CD4-positive, alpha-beta T cell treated with Interleukin-15 for 4 hours (primary cell): Measurements from ENCODE around the gene CWC22.
"Not testable (repeated sequence)": the region's sequence is repeated elsewhere in the genome, so short reads cannot be mapped to it uniquely, and the experiment has no call there.

Experiments
- DNase-seq: peaks from one replicate; pipeline ENCODE4 v3.0.0-alpha.2; 2020; ENCODE audit warnings: low spot score

The CWC22 gene

DNA sequence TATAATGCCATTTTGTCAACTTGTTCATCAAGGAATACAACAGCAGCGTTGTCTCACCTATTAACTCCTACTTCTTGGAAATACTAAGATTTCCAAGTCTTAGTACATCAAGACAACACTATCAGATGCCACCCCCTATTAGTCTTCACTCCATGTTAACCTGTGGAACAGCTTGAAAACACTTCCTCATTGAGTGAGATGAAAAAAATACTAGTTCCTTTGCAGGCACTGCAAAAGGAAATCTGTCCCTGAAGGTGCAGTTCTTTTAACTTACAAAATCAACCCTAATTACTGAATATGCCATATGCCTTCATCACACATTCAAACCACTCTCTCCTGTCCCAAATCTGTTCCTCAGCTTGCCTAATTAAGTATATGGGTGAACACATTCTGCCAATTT, 4.0 kb downstream of the CWC22 start:
- no peak for DNase-seq

DNA sequence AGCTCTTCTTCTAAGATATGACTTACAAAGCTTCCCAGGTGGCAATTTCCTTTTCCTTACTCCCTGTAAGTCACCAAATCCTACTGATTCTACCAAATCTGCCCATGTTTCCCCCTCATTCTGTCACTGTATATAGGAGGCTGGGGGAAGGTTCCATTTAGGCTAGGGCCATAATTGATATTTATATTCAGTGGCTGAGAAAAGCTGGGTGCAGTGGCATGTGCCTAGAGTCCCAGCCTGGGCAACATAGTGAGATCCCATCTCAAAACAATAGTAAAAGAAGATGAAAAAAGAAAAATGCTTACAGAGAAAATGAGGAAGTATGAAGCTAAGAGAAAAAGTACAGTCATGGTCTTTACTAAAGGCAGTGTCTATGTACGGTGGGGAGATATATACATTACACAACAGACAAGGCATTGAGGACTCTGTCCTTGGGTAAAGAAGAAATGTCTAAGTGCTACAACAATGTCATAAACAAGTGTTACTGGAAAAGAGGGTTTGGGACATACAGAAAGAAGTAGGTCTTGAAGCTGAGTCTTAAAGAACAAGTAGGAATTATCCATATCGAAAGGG, 4.8 kb downstream of the CWC22 start:
- no peak for DNase-seq

DNA sequence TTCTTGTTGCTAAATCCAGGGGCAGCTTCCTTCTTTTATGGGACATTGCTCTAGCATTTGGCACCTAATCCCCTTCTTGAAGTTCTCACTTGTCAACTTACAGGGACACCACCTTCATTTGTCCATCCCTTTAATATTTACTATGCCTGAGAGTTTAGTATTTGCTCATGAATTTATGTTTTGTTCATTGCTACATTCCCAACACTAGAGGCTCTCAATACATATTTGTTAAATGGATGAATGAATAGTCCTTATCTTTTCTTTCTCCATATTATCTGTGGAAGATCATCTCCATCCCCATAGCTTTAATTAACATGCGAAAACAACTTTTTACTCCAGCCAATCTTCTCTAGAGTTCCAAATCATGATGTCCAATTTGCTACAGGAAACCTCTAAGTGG, 5.4 kb downstream of the CWC22 start:
- DNase-seq, result no peak

DNA sequence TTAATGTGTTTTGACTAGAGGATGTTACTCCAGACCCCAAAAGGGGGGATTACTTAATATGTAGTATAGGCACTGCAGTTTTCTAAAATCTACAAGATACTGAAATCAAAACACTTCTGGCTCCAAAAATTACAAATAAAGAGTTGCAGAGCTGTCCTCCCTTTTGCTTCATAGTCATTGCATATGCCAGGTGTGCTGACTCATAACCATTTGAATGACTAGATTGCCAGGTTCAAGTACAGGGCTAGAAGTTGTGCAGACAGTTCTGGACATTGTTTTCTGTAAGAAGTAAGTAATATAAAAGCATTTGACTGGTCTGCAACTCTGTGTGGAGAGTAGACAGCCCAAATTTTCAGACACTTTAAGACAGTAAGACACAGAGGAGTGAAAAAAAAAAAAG, 6.7 kb downstream of the CWC22 start:
- DNase-seq, result no peak

DNA sequence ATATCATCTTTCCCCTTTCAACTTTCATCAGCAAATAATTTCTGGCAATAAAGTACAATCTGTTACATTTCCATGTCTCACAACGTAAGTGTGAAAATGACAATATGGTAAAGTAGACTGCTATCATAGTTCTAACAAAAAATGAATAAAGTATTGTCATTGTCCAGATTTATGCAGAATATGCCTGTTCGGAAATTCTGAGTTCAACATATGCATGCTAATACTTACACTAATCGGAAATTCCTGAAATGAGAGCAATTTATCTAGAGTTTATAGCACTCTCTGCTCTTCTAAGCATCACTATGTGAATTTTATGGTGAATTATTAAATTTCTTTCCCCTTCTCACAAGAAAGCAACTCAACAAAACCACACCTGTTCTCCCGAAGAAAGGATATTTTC, 8.1 kb downstream of the CWC22 start:
- no peak for DNase-seq

DNA sequence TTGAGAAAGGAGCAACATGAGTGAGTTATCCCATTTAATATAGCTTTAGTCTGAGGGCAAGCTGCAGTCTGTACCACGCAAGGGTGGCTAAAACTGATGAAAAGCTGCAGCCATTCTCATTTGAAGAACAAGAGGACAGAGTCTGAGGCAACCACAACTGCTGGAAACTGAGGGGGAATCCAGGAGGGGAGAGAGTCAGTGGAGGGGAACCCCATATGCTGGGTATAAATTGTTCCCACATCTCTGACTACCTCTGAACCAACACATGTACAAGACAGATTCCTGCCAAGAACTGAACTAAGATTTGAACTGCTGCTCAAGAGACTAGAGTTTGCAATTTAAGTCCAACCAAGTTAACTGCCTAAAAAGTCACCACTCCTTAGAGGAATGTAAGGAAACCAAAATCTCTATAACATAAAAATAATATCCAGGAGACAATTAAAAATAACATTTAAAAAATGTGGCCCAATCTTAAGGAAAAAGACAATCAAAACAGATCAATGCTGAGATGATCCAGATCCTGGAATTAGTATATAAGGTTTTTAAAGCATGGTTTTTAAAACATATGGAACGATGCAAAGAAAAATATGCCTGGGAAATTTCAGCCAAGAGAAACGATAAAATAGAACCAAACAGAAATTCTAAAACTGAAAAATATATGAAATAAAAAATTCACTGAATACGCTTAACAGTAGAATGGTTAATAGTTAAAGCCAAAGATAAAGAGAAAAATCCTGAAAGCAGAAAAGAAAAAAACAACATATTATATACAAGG, 11.2 kb downstream of the CWC22 start:
- DNase-seq, result no peak

DNA sequence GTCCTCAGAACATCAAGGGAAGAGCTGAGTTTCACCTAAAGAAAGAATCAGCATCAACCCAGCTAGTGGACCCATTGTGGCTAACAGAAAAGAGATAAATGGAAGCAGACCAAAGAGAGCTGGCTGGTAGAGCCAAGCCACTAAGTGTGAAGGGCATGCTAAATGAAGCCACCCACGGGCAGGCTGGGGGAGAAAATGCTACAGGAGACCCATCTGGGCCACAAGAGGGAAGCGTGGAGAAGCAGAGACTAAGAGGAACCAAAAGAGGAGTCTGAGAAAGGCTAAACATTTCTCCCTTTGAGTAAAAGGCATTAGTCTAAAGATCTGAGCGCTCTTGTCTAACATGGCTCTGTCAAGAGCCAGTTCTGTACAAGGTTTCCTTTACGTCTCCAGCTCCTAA, 15.8 kb downstream of the CWC22 start:
- DNase-seq, result no peak

DNA sequence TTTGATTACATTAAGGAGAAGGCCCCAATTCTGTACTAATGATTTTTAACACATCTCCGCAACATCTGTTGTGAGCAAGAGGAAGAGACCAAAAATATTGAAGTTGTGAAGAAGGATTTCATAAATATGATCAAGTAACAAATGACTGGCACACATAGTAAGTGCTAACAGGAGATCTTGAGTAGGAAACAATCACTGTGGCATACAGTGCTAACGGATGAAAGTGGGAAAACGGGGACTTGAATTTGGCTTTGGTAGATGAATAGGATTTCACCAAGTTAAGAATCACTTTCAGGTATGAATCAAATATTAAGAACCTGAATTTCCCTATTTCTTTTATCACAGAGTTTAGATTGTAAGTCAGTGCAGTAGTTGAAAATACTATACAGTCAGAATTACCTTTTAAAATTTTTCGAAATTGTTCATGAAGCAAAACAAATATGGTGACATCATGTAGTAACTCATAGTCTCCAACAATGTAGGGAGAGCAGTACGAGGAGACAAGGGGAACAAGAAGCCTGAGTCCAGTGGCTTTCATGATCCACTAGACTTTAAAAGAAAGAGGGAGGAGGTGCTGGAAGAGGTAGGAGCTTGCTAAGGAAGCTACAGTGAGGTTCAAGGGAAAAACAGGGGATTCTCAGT, 16.3 kb downstream of the CWC22 start:
- no peak for DNase-seq

DNA sequence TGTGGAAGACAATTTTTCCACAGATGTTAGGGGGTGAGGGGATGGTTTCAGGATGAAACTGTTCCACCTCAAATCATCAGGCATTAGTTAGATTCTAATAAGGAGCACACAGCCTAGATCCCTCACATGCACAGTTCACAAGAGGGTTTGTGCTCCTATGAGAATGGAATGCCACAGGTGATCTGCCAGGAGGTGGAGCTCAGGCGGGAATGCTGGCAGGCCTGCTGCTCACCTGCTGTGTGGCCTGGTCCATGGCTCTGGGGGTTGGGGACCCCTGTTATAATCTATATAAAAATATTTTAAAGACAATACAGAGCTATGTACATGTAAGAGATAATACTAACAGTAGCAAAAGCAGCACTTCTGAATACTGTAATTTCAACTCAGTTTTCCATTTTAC, 19.2 kb downstream of the CWC22 start:
- no peak for DNase-seq

DNA sequence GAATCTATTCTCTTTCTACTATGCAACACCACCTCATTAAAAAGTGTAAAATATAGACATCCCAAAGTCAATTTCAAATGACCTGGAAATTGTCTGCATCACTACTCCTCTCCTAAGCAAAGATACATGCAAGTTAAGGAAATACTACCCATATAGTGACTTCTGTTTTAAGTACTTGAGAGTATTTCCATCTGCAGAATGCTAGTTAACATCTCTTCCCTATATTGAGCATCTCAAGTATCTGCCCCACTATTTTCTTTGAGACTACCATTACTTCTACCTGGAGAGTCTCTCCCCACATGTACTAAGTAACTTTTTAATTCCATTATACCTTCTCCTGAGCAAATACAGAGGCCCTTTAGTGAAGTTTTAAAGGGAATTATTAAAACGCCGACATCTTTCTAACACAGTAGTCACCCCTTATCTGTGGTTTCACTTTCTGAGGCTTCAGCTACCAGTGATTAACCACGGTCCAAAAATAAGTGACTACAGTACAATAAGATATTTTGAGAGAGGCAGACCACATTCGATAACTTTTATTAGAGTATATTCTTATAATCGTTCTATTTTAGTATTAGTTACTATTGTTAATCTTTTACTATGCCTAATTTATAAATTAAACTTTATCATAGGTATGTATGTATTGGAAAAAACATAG, 21.8 kb downstream of the CWC22 start:
- DNase-seq, result no peak

DNA sequence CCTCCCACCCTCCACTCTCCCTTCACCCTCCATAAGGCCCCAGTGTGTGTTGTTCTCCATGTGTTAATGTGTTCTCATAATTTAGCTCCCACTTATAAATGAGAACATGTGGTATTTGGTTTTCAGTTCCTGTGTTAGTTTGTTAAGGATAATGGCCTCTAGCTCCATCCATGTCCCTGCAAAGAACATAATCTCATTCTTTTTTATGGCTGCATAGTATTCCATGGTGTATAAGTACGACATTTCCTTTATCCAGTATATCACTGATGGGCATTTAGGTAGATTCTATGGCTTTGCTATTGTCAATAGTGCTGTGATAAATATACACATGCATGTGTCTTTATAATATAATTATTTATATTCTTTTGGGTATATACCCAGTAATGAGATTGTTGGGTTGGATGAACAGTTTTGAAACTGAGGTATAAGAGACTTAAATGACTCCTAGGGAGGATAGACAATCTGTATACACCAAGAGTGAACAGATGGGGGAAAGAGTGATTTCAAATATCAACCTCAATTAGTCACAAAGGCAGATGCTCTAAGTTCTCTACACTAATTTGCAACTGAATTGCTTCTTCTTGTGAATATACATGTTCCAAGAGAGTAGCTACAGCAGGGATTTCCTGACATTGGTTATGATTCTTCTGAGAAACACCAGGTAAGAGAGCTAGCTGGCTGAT, 23.7 kb downstream of the CWC22 start:
- no peak for DNase-seq

DNA sequence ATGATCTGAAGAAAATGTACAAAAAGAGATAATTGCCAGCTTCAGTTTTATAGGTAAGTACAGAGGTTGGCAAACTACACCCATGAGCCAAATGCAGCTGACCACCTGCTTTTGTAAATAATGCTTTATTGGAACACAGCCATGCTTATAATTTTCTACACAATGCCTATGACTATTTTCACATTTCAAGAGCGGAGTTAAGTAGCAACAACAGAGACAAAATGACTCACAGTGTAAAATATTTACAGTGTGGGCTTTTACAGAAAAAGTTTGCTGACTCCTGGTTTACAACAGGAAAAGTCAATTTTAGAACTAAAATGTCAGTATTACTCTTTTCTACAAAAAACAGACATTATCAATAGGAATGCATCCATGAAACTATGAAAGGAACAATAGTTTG, 26.0 kb downstream of the CWC22 start:
- DNase-seq, result no peak

DNA sequence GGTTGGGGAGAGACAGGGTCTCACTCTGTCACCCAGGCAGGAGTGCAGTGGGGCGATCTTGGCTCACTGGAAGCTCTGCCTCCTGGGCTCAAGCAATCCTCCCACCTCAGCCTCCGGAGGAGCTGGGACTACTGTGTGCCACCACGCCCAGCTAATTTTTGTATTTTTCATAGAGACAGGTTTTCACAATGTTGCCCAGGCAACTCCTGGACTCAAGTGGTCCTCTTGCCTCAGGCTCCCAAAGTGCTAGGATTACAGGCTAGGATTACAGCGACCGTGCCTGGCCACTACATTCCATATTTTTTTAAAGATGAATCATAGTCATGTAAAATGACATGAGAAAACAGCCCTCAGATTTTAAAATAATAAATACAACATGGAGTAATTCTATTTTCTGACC, 32.3 kb downstream of the CWC22 start:
- no peak for DNase-seq

DNA sequence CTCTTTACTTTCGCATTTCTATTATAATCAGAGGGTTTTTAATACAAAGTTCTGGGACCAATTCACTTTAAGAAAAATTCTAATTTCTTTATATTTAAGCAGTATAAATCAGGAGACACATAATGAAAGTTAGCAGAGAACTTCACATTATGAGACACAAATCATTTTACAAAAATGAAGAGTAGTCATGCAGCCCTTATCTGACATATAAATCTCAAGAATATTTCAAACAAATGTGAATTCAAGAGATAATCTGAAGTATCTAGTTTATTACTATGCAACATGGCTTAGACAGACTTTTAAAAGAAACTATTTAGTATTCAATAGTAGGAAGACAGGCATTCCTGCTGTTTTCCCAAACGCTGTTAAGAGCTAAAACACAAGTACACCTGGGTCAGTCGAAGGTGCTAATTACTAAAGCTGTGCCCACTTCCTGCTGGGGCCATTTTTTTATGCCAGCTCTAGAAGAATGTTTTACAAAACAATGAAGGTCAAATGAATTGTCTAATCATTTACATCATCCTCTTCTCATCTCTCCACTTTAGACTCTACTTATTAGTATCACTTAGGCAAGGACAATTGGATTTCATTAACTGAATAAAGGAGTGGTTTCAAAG, 40.2 kb downstream of the CWC22 start:
- DNase-seq, result no peak

DNA sequence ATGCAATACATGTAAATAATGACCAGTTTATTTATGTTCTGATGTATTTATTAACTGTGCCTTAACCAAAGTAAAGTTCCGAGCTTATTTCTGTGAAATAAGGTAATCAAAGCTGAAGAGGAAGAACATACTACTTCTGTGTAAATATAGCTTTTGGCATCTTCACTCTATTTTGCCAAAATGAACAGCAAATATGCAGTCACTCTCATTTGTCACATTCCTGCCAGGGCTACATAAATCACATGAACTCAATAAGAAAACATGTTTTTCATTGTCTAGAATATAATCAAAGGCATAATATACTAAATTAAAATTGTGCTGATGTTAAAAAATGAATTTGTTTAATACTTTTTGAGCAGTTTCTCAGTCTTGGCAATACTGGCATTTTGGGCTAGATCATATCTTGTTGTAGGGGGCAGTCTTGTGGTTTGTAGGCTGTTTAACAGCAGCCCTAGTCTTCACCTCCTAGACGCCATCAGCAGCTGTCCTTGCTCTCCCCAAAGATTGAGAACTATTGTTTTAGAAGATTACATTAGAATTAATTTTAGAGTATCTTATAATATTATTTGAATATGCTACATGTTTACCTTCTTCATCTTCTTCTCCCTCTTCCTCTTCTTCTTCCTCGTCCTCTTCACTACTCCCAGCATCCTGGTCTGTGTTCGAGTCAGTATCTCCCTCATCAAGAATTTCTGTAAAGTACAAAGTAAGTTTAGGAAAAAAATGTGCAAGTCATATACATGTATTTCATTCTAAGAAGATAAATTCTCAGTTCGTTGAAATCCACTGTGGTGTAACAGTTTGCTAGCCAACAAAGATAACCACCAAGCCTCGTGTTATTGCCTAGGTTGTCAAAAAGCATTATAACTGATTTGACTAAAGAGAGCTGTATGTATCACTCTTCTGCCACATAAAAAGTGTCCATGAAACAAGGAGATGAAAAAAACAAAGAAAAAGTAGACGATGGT, 41.5 kb downstream of the CWC22 start:
- no peak for DNase-seq

DNA sequence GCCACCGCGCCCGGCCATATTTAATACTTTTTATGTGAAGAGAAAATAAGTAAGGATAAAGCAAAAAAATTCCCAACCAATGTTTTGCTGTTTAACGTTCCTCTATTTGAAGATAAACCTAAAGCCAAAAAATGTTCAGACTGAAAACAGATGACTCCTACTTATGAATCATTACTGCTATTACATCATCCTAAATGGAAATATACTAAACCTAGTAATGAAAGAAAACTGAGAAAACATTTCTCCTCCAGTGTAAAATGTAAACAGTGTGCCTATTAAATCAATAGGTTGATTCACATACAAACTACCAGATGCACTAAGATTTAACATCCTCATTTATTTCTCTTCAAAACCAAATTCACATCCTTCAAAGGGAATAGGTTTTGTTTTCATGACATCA, 43.5 kb downstream of the CWC22 start:
- DNase-seq, result no peak

DNA sequence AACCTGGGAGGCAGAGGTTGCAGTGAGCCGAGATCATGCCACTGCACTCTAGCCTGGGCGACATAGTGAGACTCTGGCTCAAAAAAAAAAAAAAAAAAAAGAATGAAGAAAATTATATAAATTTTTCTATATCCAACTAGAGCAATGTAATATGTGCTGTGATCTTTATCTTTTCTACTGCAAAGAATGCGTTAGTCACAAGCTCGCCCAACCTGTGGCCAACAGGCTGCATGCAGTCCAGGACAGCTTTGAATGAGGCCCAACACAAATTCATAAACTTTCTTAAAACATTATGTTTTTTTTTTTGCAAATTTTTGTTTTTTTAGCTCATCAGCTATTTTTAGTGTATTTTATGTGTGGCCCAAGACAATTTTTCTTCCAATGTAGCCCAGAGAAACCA, 48.8 kb downstream of the CWC22 start:
- DNase-seq, result not testable (repeated sequence)

DNA sequence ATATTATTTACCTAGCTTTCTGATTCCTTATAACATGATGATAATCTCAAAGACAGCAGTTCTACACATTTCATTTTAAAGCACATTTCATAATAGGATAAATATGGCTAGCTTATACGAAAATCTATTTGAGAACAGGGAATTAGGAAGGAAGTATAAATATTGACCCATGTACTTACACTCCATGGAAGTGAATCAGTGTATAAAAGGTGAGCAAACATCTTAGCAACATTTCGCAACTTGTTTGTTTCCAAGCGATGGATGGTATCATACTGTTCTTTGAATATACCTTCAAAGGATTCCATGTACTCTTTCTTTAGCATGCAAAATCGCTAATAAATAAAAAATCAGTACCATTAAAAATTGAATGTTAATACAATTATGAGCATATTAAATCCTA, 53.1 kb downstream of the CWC22 start:
- no peak for DNase-seq

DNA sequence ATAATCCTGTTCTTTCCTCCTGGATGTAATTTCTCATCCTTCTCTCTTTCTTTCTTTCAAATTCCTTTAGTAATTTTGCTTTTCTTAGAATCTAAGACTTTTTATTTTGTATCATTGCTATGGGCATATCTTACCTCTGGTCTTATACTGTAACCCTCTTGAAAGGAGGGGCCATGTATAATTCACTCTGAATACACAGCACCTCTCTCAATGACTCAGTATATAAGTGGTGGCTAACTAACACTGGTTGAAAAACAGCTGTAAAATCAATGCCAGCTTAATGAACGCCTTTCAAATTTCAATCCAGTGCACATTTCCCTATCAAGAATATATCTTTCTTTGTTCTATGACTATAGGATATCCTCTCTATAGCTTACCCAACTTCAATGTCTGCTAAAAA, 53.7 kb downstream of the CWC22 start:
- DNase-seq, result no peak

DNA sequence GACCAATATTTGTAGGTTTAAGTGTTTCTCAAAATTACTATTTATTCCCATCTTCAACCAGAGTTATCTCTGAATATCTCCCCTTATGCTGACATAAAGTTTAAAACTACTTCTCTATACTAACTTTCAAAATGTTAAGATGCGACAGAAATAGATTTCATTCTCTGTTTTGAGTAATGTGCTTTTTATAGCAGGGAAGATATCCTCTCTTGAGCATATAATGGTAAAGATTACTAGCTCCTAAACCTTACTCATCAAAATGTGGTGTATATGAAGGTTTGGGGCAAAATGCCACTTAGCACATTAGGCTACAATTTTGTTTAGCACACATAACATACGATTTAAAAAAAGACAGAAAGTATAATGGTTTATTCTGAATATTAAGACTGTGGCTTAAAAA, 54.4 kb downstream of the CWC22 start:
- DNase-seq, result no peak

DNA sequence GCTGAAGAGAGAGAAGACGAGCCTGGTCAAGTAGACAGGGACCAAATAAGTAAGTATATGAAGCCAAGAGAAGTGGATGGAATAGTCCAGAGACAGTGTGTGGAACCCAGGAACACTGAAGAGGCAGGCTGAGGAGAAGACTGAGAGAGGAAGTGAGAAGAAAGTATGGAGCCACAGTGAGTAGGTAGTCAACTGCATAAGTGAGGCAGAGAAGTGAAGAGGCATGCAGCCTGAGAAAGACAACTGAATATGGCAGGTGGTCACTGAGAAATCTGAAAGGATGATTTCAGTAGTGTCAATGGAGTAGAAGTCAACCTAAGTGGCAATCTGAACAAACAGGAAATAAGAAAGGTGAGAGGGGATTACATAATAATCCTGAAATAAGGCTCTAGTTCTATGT, 55.4 kb downstream of the CWC22 start:
- no peak for DNase-seq
